ENCODE results near the gene AHNAK. TPM values are rescaled to one million over a fixed set of nuclear protein-coding genes. Genes with fewer than 3 reads are reported as not detected.

The AHNAK gene
- total RNA-seq, 1 donor from 2014 or later: 246 TPM

DNA sequence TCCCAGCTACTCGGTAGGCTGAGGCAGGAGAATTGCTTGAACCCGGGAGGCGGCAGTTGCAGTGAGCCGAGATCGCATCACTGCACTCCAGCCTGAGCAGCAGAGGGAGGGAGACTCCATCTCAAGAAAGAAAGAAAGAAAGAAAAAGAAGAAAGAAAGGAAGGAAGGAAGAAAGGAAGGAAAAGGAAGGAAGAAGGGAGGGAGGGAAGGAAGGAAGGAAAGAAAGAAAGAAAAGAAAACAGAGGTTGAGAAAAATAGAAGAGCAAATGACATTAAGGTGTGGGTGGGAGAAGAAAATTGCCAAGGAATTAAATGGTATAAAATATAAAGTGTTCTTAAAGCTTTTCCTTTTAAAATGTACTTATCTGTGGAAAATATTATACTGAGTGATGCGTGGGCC, 49.9 kb downstream of the AHNAK start:
- no peaks in the 10 kb centered on the region for H3K4me1 Mint-ChIP-seq
- ATAC-seq (ENCODE audit: low read depth): no peak
- TF ChIP-seq, protein P1, sequence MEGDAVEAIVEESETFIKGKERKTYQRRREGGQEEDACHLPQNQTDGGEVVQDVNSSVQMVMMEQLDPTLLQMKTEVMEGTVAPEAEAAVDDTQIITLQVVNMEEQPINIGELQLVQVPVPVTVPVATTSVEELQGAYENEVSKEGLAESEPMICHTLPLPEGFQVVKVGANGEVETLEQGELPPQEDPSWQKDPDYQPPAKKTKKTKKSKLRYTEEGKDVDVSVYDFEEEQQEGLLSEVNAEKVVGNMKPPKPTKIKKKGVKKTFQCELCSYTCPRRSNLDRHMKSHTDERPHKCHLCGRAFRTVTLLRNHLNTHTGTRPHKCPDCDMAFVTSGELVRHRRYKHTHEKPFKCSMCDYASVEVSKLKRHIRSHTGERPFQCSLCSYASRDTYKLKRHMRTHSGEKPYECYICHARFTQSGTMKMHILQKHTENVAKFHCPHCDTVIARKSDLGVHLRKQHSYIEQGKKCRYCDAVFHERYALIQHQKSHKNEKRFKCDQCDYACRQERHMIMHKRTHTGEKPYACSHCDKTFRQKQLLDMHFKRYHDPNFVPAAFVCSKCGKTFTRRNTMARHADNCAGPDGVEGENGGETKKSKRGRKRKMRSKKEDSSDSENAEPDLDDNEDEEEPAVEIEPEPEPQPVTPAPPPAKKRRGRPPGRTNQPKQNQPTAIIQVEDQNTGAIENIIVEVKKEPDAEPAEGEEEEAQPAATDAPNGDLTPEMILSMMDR (IDR thresholded peaks at IDR 0.05): no peak
- H3K27ac Mint-ChIP-seq: no peak overlapping the region
- no peaks in the 10 kb centered on the region for H3K9me3 Mint-ChIP-seq
- H3K36me3 Mint-ChIP-seq (ENCODE audit: low read depth): no peaks in the 10 kb centered on the region
- CTCF ChIA-PET: interaction anchor here (0.7 to 2.0 kb wide), 5 partner anchors 46 to 197 kb away, joined by 3 to 13 read pairs (median 4); partner anchors contain the start of gene TUT1
- H3K27me3 Mint-ChIP-seq: peaks cover 4% of the 10 kb centered on the region
- no peak overlapping the region for H3K4me3 Mint-ChIP-seq
- intact Hi-C loops (cut with micrococcal nuclease): loop anchor here (1.0 kb wide), 1 partner anchor 64 kb away; no protein-coding TSS in a partner anchor
- POLR2A ChIA-PET: interaction anchor here (0.6 to 0.8 kb wide), 2 partner anchors 77 to 150 kb away, joined by 4 read pairs; partner anchors contain the start of genes EEF1G and GANAB
- DNase-seq: no peak

DNA sequence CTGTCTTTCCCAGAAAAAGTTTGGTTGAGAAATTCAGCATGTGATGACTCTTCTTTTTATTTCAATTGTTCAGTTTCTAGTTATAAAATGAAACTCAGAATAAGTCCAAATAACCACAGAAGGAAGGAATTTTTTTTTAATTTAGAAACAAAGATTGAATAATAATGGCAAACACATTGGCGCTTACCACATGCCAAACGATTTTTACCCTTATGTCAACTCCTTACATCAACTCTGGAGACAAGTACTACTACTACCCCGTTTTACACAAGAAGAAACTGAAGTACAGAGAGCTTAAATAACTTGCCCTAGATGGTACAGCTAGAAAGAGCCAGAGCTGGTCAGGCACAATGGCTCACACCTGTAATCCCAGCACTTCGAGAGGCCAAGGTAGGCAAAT, 52.4 kb downstream of the AHNAK start:
- intact Hi-C loops (cut with micrococcal nuclease): no loop called here
- no peak overlapping the region for H3K4me3 Mint-ChIP-seq
- H3K27ac Mint-ChIP-seq: no peak overlapping the region
- TF ChIP-seq, protein P1 (IDR thresholded peaks at IDR 0.05): no peak
- DNase-seq: no peak
- no peaks in the 10 kb centered on the region for H3K4me1 Mint-ChIP-seq
- ChIA-PET CTCF (no interaction called here), POLR2A (no interaction called here)
- no peaks in the 10 kb centered on the region for H3K9me3 Mint-ChIP-seq
- H3K36me3 Mint-ChIP-seq (ENCODE audit: low read depth): no peaks in the 10 kb centered on the region
- no peak for ATAC-seq (ENCODE audit: low read depth)
- peaks cover 8% of the 10 kb centered on the region for H3K27me3 Mint-ChIP-seq

DNA sequence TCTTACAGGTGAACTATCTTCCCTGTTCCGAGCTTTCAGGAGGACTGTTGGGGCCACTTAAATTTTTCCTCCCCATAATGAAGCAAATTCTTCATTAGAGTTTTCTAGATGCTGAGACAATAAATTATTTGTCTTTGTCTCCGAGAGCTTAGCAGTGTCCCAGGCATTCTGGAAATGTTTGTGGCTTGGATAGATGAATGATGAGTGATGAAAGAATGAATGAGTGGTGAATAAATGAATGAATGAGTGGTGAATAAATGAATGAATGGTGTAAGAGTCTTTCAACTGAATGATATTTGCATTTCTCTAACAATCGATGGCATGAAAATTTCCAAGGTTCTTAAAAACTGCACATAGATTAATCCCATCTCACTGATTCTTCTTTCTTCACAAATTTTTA, 52.8 kb downstream of the AHNAK start:
- H3K27me3 Mint-ChIP-seq: peaks cover 9% of the 10 kb centered on the region
- no peak overlapping the region for H3K4me3 Mint-ChIP-seq
- ChIA-PET POLR2A (no interaction called here), CTCF (no interaction called here)
- H3K36me3 Mint-ChIP-seq (ENCODE audit: low read depth): no peaks in the 10 kb centered on the region
- ATAC-seq (ENCODE audit: low read depth): no peak
- intact Hi-C loops (cut with micrococcal nuclease): no loop called here
- no peaks in the 10 kb centered on the region for H3K4me1 Mint-ChIP-seq
- TF ChIP-seq, protein P1 (IDR thresholded peaks at IDR 0.05): no peak
- no peaks in the 10 kb centered on the region for H3K9me3 Mint-ChIP-seq
- no peak overlapping the region for H3K27ac Mint-ChIP-seq
- DNase-seq: no peak

DNA sequence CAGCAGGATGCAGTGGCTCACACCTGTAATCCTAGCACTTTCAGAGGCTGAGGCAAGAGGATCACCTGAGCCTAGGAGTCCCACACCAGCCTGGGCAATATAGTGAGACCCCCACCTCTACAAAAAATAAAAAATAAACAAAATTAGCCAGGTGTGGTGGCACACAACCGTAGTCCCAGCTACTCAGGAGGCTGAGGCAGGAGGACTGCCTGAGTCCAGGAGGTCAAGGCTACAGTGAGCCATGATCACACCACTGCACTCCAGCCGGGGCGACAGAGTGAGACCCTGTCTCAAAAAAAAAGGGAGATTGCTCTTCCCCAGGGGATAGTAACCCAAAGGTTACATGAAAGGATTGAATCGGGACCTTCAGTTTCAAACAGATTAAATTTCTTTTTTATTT, 54.0 kb downstream of the AHNAK start:
- ATAC-seq (ENCODE audit: low read depth): no peak
- CTCF ChIA-PET: no interaction called here
- H3K9me3 Mint-ChIP-seq: no peaks in the 10 kb centered on the region
- H3K4me1 Mint-ChIP-seq: no peaks in the 10 kb centered on the region
- POLR2A ChIA-PET: no interaction called here
- H3K36me3 Mint-ChIP-seq (ENCODE audit: low read depth): no peaks in the 10 kb centered on the region
- TF ChIP-seq, protein P1 (IDR thresholded peaks at IDR 0.05): no peak
- no peak for DNase-seq
- H3K27me3 Mint-ChIP-seq: peaks cover 9% of the 10 kb centered on the region
- intact Hi-C loops (cut with micrococcal nuclease): no loop called here
- H3K27ac Mint-ChIP-seq: no peak overlapping the region
- H3K4me3 Mint-ChIP-seq: no peak overlapping the region

DNA sequence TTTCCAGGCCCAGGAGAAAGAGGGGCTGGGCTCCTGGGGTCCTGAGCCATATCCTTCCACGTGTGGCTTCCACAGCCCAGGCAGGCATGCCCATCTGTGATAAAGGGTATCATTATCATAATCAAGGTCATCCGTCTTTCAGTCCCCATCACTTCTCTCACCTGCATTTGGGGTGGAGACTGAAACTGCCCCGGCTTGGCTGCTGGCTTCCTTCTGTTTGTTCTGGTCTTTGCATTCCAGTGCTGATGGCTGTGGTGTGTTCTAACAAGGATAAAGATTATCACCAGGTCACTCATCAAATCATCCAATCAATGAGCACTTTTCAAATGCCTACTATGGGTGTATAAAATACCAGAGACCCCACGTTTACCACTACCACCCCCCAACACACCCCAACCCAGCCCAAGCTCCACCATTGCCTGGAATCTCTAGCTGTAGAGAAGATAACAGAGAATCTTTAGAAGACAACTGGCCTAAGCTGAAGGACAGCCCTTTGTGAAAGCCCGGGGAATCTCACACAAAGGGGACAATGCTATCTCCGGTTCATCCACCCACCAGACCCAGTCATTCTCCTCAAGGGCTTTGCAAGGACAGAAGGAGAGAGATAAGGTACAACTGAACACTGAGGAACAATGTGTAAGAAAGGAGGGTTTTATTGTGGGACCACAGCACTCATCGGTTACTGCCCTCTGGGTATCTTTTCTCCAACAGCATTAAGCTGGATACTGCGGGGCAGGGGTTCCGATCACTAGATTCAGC, 54.9 kb downstream of the AHNAK start:
- CTCF ChIA-PET: no interaction called here
- POLR2A ChIA-PET: no interaction called here
- intact Hi-C loops (cut with micrococcal nuclease): no loop called here
- TF ChIP-seq, protein P1 (IDR thresholded peaks at IDR 0.05): no peak
- Mint-ChIP-seq H3K9me3 (no peaks in the 10 kb centered on the region), H3K27ac (no peak overlapping the region), H3K27me3 (peaks cover 11% of the 10 kb centered on the region), H3K36me3 (ENCODE audit: low read depth) (no peaks in the 10 kb centered on the region), H3K4me1 (no peaks in the 10 kb centered on the region), H3K4me3 (no peak overlapping the region)
- DNase-seq: no peak
- ATAC-seq (ENCODE audit: low read depth): no peak
